Tibial nerve (tissue), 3 donors: Measurements from ENCODE around the gene ACE2.

Source experiments
- CTCF ChIP-seq, 5 experiments: fragments of 200-600 bp in 3 of 5; fragments of 450-650 bp in 2 of 5; sonication (generic) in 3 of 5; IDR thresholded peaks; one replicate each; pipeline ENCODE4 v1.5.1; 2016 to 2019; ENCODE audit warnings: antibody characterized with exemption in 5 of 5, mild to moderate bottlenecking in 3 of 5, moderate library complexity in 2 of 5
- POLR2A ChIP-seq, 2 donors: fragments of 450-650 bp; IDR thresholded peaks; one replicate each; pipeline ENCODE4 v1.6.1; 2017; ENCODE audit warnings: antibody characterized with exemption in 2 of 2, mild to moderate bottlenecking in 2 of 2, moderate library complexity in 2 of 2

GRCh38 chrX:15570145-15570544 is 30.6 kb downstream of the ACE2 start:
- TF ChIP-seq CTCF (IDR thresholded peaks at IDR 0.05) (no peak), POLR2A (IDR thresholded peaks at IDR 0.05) (no peak)
